VCaP (cell line): Measurements from ENCODE around the gene SPOCD1.

Experiments
- H3K27ac ChIP-seq: fragments of 450-650 bp; 2 replicates; pipeline ENCODE4 v1.5.1; 2017
- CTCF ChIP-seq: fragments of 450-650 bp; conservative IDR thresholded peaks from 2 replicates; pipeline ENCODE4 v1.5.1; 2017; ENCODE audit warnings: mild to moderate bottlenecking, moderate library complexity

The SPOCD1 gene

GRCh38 chr1:31759298-31760023, 56.4 kb downstream of the SPOCD1 start:
- peak overlapping the region; percentile 87; the same call in 1 of the 2 replicates for H3K27ac ChIP-seq

GRCh38 chr1:31758823-31759222, 57.0 kb downstream of the SPOCD1 start:
- H3K27ac ChIP-seq = no peak overlapping the region
- TF ChIP-seq CTCF = no peak

More at GRCh38 chr1:31759298-31760023, 56.4 kb downstream of the SPOCD1 start:
- TF ChIP-seq CTCF = no peak

- TF ChIP-seq CTCF = no peak
- H3K27ac ChIP-seq = no peak overlapping the region
Measured at GRCh38 chr1:31757989-31758388, 57.8 kb downstream of the SPOCD1 start.

GRCh38 chr1:31757204-31757679, 58.6 kb downstream of the SPOCD1 start:
- TF ChIP-seq CTCF = peak; percentile 23; the same call in 1 of the 2 replicates
- H3K27ac ChIP-seq = no peak overlapping the region

- no peak for TF ChIP-seq CTCF
- H3K27ac ChIP-seq = no peak overlapping the region
Measured at GRCh38 chr1:31756578-31756977, 59.2 kb downstream of the SPOCD1 start.

GRCh38 chr1:31755850-31756492, 59.9 kb downstream of the SPOCD1 start:
- TF ChIP-seq CTCF = no peak
- no peak overlapping the region for H3K27ac ChIP-seq

- no peak for TF ChIP-seq CTCF
- H3K27ac ChIP-seq = no peak overlapping the region
Measured at GRCh38 chr1:31755197-31755611, 60.6 kb downstream of the SPOCD1 start.
